Astrocyte of the spinal cord (primary cell): ENCODE results near the gene RTP1.
A peak's percentile ranks its signal among the peaks of the same experiment; 100 is the strongest.

Experiments
- DNase-seq: peaks from one replicate; pipeline ENCODE4 v3.0.0; 2011; ENCODE audit warnings: low read depth, low spot score
- H3K4me3 ChIP-seq: 2 replicates; pipeline ENCODE4 v1.5.1; 2011; ENCODE audit warnings: low read depth, mild to moderate bottlenecking, low read length, moderate library complexity
- CTCF ChIP-seq: IDR thresholded peaks from 2 replicates; pipeline ENCODE4 v1.5.1; 2012; ENCODE audit warnings: low read depth, mild to moderate bottlenecking, low read length, inconsistent platforms
- in situ Hi-C: cut with HindIII; loops from 2 replicates; pipeline ENCODE4 v1.10.0; 2017; ENCODE audit warnings: low sequenced_read_pairs

Gene RTP1

GRCh38 chr3:187183903-187184302 is 13.4 kb upstream of the RTP1 start:
- TF ChIP-seq CTCF = no peak
- H3K4me3 ChIP-seq = no peak overlapping the region
- in situ Hi-C loops = no loop called here
- no peak for DNase-seq

DNA sequence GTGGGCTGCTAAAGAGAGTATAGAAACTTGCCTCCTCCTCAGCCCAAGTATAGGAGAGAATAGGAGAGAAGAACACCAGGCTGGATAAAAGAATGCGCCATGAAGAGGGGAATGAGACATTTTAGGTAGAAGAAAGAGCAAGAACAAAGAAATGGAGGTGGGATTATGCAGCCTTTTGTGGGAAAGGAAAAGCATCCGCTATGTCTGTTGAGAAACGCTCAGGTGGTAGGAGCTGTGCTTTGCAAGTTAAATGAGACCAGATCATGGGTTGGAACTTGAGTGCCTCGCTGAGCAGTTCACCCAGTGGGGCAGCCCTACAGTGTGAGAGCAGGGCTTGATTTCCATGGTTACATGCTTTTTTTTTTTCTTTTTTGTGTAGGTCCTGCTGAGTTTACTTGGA is 11.5 kb upstream of the RTP1 start:
- in situ Hi-C loops = no loop called here
- no peak overlapping the region for H3K4me3 ChIP-seq
- no peak for DNase-seq
- no peak for TF ChIP-seq CTCF

GRCh38 chr3:187186375-187186774 is 10.9 kb upstream of the RTP1 start:
- in situ Hi-C loops = no loop called here
- H3K4me3 ChIP-seq = no peak overlapping the region
- no peak for TF ChIP-seq CTCF
- no peak for DNase-seq

GRCh38 chr3:187186801-187187421 is 10.4 kb upstream of the RTP1 start:
- no peak for TF ChIP-seq CTCF
- in situ Hi-C loops = no loop called here
- peak; percentile 84 for DNase-seq
- no peak overlapping the region for H3K4me3 ChIP-seq

GRCh38 chr3:187188931-187189330 is 8.4 kb upstream of the RTP1 start:
- DNase-seq = no peak

DNA sequence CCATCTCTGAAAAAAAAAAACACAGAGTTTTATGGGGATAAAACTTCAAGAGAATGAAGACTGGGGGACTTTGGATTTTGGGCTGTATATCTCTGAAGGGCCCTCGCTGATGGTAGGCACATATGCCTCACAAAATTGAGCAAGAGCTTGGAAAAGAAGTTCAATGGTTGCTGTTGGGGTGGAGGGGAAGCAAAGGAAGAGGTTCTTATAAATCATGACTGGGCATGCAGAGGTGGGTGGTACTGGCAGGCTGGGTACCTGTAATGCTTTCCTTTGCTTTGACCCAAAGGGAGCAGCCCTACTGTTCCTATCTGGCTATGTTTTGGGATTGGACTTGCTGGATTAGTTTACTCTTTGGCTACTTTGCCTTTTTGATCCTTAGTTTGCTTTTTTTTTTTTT is 6.0 kb upstream of the RTP1 start:
- no peak for DNase-seq
- in situ Hi-C loops = no loop called here
- TF ChIP-seq CTCF = no peak

More at GRCh38 chr3:187188931-187189330, 8.4 kb upstream of the RTP1 start:
- H3K4me3 ChIP-seq = no peak overlapping the region
- TF ChIP-seq CTCF = no peak
- in situ Hi-C loops = no loop called here

More for the DNA sequence above, 6.0 kb upstream of the RTP1 start:
- no peak overlapping the region for H3K4me3 ChIP-seq
